CD1c-positive myeloid dendritic cell (primary cell): ENCODE results near the gene ENTPD8.
A peak's percentile ranks its signal among the peaks of the same experiment; 100 is the strongest.
"Not testable (repeated sequence)": the region's sequence is repeated elsewhere in the genome, so short reads cannot be mapped to it uniquely, and the experiment has no call there.

Experiments
- DNase-seq: peaks from one replicate; pipeline ENCODE4 v3.0.0-alpha.2; 2016; ENCODE audit errors: extremely low spot score

The ENTPD8 gene

DNA sequence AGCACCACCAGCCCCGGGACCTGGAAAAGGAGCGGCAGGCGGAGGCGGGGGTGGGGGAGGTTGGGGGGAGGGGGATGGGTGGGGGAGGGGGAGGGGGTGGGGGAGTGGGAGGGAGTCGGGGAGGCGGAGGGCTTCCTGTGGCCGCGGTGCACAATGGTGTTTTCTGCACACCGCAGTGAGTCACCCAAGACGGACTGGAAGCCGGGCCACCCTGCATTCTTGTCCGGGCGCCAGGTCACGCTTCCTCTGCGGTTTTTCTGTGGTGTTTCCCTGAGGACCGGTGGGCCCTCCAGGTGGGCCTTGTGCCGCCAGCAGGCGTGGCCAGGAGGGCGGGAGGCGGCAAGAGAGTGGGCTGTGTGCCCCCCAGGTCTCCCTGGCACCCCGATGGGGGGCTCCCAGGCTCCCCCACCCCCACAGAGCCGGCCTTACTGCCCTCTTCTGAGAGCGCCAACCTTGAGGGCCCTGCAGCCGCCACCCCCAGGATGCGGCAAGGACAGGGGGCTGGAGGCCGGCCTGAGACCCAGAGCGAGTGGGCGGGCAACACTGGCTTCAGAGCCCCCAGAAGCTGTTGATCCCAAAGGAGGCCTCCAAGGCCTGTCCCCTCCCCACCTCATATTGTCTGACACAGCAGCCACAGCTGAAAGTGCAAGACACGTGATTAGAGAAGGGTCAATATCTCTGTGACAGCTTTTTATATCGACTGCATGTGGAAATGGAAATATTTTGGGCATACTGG is 29.3 kb downstream of the ENTPD8 start:
- peak; percentile 37 for DNase-seq

DNA sequence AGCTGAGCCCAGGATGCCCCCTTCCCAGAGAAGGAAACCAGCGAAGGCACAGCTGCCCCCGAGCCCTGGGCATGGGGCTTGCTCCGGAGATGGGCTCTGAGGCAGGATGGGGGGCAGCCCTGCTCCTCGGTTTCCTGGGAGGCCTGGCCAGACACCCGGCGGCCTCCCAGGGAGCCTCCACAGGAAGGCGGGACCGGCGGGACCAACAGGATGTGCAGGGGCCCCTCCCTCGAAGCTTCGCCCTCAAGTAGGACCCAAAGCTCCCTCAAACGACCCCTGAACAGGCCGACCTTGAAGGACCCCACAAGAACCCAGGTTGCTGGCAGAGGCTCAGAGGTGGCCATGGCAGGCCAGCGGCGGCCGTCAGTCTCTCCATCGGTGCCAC is 29.9 kb downstream of the ENTPD8 start:
- DNase-seq: no peak

DNA sequence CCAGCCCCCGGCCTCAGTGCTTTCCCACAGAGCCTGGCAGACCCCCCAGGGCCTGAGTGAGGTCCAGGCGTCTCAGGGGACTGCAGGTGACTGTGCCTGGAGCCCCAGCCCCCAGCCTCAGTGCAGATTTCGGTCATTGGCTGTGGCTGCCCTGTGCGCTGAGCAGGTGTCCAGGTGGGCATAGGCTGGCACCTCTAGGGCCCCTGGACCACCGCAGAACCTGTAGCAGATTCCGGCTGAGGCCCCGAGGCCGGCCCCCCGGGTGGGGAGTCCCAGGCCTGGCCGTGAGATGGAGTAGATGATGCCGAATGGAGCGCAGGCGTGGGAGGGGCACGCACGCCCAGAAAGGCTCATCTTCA is 30.3 kb downstream of the ENTPD8 start:
- DNase-seq: no peak

DNA sequence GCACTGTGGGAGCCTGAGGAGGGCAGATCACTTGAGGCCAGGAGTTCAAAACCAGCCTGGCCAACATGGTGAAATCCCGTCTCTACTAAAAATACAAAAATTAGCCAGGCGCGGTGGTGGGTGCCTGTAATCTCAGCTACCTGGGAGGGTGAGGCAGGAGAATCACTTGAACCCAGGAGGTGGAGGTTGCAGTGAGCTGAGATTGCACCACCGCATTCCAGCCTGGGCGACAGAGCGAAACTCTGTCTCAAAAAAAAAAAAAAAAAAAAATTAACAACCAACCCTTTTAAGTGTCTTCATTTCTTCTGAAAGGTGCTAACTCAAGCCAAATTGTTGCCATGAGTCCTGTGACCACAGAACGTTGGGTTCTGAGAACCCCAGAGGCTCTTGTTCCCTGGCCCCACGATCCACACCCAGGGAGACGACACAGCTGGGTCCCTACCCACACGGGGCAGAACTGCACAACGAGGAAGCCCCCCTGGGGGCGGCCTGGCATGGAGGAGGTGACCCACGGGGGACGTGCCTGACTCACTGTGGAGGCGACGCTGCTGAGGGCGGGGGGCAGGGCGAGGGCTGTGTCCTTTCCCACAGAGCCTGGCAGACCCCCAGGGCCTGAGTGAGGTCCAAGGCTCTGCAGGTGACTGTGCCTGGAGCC is 30.8 kb downstream of the ENTPD8 start:
- not testable (repeated sequence) for DNase-seq

DNA sequence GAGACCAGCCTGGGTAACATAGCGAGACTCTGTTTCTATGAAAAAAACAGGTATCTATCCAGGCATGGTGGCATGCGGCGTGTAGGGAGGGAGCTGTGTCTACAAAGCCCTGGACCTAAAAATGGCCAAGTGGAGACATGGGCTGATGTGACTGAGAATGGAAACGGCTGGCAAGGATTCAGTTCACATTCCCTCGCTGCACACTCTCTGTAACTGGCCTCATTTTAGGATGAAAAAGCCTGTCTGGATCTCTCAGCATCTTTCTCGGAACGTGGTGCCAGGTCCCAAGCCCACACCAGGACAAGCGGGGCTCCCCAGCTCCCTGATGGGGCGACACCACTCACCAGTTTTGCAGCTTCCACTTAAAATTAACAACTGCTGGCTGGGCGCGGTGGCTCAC is 31.6 kb downstream of the ENTPD8 start:
- DNase-seq: no peak

DNA sequence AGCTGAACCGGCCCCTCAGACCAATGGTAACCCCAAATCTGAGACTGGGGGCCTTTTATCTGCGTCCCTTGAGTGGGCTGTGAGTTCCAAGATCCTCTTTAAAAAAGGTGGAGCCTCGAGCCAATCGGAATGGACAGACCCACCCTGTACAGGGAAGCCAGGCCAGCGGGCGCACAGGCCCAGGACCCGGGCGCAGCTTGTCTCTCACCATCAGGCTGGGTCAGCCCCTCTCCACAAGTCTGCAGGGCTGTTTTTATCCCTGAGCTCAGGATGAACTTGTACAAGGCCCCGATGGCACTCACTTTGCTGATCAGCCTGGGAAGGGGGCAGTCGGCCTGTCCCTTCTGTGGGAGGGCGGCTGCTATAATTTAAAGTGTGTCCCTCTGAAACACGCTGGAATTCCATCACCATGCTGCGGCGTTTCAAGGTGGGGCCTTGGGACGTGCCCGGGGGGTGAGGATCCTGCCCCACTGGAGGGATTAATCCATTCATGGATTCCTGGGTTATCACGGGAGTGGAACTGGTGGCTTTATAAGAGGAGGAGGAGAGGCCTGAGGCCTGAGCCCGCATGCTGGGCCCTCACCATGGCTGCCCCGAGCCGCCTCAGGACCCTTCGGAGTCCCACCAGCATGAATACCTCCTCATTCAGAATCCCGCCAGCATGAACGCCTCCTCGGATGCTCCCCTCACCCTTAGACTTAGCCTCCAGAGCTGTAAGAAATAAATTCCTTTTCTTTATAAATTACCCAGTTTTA is 32.3 kb downstream of the ENTPD8 start:
- no peak for DNase-seq

DNA sequence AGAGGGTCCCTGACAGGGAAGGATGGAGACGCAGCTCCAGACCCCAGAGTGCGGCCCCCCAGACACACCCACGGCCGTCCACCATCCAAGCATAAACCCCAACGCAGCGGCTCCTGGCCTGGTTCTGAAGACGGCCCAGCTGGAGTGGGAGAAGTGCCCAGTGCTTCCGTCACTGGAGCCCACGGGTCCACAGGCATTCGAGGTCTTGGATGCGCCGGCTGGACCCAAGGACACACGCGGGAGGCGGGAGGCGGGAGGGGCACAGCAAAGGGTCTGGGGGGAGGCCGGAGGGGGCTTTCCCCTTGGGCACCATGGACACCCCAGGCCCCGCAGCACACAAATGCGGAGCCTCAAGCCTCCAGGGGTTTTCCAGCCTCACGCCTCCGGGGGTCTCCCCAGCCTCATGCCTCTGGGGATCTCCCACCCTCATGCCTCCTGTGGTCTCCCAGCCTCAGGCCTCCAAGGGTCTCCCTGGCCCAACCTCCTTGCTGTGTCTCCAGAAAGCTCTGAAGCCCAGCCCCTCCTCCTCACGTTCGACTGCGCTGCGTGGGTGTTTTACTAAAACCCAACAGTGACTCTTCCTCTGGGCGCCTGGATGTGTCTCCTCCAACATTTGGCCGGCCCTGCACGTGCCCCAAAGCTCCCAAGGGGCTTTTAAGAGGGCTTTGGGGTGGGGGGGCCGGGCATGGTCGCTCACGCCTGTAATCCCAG is 33.4 kb downstream of the ENTPD8 start:
- DNase-seq: no peak

DNA sequence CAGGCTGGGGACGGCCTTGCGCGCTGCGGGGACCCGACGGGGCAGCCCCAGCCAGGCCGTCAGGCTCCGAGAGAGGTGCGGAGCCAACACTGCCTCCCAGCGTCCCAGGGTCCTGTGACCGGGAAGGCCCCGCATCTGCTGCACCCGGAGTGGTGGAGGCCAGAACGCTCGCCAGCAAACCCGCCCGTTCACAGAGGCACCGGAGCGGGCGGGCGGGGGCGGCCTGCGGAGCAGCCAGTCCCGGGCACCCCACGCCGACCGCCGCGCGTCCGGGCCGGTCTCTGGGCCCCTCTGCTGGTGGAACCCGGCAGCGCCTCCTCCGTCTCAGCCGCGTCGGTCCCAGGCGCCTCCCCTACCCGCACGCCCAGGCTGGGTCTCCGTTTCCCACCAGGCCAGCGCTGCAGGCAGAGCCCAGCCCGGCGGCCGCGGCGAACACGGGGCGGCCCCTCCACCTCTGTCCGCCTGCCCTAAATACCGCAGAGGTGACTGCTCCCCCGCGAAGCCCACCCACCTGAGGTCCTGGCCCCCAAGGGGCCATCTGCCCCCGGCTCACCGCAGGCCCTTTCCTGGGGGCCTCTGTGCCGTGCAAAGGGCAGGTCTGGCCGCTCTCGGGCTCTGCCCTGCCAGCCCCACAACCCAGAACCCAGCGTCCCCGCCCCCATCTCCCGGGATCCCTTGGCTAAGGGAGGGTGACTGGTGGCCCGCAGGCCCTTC is 34.1 kb downstream of the ENTPD8 start:
- DNase-seq: peak; percentile 79

DNA sequence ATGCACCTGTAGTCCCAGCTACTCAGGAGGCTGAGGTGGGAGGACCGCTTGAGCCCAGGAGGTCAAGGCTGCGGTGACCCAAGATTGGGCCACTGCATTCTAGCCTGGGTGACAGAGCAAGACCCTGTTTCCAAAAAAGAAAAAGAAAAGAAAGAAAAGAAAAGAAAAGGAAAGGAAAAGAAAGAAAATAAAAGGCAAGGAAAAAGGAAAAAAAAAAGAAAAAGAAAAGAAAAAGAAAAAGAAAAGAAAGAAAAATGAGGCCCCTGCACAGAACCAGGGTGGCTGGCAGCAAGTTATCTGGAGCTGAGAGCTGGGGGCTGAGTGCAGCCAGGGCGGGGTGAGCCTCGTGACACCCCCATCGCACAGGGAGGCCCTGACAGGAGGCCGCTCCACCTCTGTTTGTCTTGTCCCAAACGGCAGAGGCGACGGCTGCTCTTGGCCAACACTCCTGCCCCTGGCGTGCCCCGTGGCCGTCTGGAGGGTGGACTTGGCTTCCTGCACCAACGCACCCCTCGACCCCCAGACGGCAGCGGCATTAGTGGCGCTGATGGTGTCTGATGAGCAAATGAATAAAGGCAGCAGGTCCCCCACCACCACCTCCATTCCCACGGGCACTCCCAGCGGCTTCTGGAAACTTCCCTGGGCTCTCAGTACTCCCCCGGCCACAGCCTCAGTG is 34.9 kb downstream of the ENTPD8 start:
- DNase-seq: no peak

DNA sequence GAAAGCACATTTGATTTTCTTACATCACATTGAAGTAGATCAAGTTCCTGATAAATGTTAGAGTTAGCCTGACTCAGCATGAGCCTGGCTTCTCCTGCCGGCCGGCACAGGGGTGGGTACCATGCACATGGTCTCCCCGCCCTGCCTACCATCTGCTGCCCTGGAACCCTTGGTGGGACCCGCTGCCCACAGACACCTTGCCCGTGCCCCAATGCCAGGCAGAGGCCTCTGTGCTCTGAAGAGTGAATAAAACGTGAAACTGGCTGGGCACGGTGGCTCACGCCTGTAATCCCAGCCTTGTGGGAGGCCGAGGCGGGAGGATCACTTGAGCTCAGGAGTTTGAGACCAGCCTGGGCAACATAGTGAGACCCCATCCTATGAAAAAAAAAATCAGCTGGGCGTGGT is 35.5 kb downstream of the ENTPD8 start:
- no peak for DNase-seq

DNA sequence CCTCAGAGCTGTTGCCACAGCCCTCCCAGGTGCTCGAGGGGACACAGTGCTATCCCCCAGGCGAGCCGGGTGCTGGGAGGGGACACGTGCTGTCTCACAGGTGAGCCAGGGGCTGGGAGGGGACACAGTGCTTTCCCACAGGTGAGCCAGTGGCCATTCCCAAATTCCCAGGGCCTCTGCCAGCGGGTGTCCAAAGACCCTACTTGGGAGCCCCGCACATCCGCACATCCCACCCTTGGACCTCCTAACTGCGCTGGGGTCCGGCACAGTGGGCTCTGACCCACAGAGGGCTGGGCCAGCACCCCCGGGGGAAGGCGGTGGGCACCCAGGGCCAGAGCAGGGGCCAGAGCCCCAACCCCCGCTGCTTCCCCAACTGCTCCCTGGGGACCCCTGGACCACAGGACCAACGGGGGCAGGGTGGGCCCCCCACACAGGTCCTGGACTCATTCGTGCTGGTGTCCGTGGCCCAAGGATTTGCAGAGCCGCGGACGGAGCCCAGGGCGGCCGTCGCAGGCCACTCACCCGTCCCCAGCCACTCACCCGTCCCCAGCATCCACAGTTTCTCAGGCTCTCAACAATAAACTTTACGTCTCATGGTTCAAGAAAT is 36.1 kb downstream of the ENTPD8 start:
- no peak for DNase-seq

DNA sequence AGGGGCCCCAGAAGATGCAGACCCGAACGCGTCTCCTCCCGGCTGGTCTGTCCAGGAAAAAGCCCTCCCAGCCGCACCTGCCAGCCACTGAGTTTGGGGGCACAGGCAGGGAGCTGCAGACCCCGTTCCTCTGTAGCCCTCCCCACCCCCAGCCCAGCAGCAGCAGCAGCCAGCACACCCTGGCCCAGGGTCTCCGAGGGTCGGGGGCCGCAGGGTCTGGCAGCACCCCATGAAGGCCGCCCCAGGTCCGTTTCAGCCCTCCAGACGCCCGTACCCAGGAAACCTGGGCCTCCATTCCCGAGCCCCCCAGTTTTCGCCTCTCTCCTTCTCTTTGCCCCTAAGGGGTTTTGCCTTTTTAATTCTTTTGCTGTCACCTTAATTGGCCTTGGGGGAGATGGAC is 37.9 kb downstream of the ENTPD8 start:
- DNase-seq: no peak

DNA sequence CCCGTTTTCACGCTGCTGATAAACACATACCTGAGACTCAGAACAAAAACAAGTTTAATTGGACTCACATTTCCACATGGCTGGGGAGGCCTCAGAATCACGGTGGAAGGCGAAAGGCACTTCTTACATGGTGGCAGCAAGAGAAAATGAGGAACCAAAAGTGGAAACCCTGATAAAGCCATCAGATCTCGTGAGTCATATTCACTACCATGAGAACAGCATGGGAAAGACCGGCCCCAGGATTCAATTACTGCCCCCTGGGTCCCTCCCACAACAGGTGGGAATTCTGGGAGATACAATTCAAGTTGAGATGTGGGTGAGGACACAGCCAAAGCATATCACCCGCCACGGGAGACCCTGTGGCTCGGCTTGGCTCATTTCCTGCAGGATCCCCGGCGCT is 38.4 kb downstream of the ENTPD8 start:
- peak; percentile 61 for DNase-seq

DNA sequence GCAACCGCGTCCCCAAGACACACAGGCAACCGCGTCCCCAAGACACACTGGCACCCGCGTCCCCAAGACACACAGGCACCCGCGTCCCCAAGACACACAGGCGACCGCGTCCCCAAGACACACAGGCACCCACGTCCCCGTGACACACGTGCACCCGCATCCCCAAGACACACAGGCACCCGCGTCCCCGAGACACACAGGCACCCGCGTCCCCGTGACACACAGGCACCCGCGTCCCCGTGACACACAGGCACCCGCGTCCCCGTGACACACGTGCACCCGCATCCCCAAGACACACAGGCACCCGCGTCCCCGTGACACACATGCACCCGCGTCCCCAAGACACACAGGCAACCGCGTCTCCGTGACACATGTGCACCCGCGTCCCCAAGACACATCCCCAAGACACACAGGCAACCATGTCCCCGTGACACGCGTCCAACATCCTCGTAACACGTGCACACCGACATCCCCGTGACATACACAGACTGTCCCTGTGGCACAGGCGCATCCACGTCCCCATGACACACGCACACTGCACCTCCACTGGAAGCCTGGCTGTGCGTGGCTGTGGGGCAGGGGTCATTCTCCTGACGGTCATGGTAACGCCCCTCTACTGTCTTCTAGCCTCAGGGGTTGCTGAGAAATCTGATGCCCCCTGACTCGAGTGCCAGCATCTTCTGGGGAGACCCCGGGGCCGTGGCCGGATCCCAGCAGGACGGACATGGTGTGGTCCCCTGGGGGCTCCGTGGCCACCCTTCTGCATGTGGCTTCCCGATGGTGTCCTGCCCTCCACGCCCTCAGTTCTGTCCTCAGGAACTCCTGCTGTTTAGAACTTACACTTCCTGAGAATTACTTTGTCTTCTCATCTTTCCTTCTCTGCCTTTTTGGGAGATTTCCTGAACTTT is 42.3 kb downstream of the ENTPD8 start:
- no peak for DNase-seq

DNA sequence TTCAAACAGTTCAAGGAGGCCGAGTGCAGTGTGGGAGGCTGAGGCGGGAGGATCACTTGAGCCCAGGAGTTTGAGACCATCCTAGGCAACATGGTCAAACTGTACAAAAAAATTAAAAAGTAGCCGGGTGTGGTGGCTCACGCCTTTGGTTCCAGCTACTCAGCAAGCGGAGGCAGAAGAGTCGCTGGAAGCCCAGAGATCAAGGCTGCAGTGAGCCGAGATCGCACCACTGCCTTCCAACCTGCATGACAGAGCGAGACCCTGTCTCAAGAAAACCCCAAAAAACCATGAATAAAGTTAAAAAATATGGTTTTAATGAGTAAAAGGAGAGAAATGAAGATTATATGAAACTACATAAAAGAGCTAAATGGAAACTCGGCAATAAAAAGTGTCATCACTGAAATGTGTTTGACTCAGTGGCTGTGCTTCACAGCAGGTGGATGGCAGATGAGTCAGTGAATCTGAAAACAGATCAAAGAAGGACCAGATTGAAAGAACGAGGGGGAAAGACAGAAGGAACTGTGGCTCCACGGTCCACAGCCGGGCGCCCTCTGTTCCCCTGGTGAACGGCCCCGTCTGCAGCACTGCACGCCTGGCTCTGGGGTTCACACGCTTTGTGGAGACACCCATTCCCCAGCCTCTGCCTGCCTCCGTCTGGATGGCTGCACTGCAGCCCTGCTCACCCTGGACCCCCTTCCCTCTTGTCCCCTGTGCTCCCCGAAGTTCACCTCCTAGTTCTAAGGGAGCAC is 43.3 kb downstream of the ENTPD8 start:
- DNase-seq: no peak

DNA sequence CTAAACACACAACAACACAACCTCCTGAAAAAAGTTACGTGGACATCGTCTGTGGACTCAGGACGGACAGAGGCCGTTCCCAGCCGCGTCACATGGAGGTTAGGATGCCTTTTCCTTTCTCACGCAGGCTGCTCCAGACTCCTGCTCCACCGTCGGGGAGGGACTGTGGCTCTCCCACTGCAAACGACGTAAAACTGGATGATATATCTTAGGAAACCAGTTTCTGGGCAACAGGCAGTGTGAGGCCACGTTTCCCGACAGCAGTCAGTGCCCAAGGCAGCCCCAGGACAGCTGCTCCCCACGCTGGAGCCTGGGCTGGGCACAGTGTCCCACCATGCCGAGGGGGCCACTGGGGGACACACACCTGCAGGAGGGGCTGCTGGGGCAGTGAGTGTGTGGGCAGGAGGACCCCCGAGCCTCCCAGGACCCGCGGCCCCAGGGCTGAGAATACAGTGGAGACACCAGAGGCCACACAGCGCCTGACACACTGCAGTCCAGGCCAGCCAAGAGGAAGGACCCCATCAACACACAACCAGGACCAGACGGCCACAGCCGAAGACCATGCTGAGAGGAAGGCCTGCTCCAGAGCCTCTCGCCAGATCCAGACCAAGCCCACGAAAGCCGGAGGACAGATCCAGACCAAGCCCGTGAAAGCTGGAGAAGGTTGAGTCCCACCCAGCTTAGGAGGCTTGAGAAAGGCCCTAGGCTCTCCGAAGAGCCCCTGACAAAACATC is 44.4 kb downstream of the ENTPD8 start:
- DNase-seq: no peak

DNA sequence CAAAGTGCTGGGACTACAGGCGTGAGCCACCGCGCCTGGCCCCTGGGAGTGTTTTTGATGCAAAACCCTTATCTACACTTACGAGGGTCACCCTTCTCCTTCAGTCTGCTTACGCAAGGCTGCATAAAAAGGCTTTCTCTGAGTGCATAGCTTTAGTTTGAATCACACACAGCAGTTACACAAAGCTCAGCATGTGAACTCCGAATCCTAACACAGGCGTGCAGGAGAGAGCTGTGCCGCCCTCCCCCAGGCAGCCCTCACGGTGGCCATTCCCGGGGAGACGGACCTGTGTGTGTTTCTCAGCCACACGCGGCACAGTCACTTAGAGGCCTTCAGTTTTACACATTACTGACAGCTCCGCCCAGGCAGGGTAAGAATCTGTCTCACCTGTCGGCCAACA is 44.9 kb downstream of the ENTPD8 start:
- DNase-seq: no peak

DNA sequence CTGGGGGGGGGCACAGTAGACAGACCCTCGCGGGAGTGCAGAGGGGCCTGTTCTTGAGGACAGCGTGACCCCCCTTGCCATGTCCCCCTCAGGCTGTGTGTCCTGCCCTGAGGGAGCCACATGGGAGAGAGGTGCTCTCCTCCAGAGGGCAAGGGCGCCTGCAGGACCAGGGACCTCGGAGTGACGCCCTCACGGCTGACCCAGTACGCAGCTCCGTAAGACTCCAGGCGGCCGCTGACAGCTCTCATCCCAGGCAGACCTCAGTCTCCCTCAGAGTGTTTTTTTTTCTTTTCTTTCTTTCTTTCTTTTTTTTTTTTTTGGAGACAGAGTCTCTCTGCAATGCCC is 45.5 kb downstream of the ENTPD8 start:
- no peak for DNase-seq
